CD4-positive, alpha-beta T cell treated with Interleukin-2 at 100 ng/mL for 4 hours (primary cell): ENCODE data around the gene COMP.
"Not testable (repeated sequence)": the region's sequence is repeated elsewhere in the genome, so short reads cannot be mapped to it uniquely, and the experiment has no call there.

ENCODE experiments used
- DNase-seq: peaks from one replicate; pipeline ENCODE4 v3.0.0-alpha.2; 2020; ENCODE audit warnings: low spot score

COMP gene

DNA sequence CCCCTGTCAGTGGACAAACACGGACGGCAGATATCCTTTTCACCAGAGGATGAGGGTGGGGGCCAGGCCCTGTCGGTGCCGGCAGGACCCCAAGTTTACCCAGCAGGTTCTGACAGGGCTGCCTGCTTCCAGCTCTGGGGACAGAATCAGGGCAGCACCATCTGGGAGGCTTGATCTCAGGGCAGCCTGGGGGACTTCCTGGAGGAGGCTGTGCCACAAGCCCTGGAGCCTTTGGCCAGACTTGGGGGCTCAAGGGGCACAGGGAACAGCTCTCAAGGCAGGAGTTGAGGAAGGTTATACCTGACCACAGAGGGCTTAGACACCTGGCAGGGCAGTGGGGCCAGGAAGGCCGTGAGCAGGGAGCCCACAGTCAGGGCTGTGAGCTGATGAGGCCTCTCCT is 45.2 kb downstream of the COMP start:
- DNase-seq = no peak

DNA sequence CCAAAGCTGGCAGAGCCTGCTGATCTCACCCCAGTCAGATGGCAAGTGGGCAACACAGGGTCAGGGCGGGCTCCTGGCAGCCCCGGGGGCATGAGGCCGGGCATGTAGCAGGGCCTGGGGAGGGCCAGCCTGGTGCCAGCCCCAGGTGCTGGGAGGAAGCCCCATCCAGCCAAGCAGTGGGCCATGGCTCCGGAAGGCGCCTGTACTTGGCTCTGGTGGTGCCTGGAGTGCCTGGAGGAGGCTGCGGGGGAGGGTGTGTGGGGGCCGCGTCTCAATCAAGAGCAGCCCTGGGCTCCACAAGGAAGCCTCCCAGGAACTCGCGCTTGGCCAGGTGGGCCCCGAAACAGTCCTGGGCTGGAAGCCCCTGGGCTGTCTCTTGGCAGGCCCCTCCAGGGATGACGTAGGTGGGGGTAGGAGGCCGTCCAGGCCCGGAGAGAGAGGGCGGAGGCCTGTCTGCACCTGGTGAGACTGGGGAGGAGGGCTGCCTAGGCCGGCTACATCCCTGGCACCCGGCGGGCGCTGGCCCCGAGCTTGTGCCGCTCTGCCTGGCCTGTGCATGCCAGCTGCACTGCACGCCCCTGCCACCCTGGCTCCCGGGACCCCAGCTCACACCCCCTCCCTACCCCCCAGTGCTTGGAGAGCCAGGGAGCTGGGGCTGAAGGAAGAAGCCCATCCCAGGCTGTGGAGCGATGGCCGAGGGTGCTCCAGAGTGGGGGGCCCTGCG is 45.9 kb downstream of the COMP start:
- DNase-seq = no peak

DNA sequence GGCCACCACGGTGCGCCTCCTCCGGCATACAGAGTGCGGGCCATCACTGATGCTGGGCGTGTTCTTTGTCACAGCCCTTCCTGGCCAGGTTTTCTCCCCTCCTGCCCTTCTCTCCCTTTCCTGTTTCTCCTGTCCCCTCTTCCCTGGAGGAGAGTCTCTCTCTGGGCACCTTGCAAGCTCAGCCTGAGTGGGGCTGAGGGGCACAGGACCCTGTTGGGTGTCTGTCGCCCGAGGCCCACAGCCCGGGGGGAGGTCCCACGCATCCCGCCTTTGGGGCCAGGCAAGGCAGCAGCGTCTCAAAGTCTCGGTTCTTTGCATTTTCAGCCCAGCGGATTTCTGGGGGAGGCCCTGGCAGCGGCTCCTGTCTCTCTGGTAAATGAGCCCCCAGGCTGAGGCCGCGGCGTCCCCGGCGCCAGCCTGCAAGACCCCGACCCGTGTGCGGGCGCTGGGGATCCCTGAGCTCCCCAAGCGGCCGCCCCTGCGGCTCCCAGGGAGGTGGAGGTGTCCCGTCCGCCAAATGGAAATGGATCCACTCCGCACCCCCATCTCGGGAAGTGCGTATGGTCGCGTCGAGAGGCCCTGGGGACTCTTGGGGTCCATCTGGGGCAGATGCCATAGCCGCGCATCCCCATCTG is 47.2 kb downstream of the COMP start:
- DNase-seq = no peak

DNA sequence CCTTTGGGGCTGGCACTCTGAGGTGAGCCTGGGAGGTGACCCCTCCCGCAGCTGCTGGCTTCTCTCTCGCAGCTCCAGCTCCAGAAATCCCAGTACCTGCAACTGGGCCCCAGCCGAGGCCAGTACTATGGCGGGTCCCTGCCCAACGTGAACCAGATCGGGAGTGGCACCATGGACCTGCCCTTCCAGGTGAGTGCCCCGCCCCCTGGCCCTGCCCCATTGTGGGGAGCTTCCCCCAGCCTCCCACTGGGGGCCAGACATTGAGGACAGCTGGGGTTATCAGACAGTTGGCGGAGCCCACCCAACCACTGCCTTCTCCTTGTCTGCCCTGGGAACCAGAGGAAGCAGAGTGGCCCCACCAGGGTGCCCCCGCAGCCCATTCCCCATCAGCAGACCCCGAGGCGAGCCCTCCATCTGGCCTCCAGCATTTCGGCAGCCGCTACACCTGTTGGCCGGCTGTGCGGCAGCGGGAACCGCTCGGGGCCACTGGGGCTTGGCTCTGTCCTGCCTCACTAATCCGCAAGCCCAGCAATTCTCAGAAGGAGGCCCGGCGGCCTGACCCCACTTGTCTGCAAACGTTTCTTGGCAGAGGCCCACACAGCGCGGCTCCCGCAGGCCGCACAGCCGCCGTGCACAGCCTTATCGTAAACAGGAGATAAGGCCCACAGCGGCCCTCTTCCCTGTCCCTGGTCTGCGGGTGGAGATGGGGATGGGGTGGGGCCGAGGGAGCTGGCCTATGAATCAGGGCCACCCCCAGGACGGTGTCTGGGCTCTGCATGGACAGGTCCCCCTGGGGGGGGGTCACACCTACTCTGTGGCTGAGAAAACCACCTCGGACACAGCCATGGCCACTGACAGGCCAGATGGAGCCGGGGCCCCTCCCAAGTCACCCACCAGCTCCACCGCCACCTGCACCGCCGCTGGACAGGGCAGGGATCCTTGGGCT is 48.0 kb downstream of the COMP start:
- no peak for DNase-seq

DNA sequence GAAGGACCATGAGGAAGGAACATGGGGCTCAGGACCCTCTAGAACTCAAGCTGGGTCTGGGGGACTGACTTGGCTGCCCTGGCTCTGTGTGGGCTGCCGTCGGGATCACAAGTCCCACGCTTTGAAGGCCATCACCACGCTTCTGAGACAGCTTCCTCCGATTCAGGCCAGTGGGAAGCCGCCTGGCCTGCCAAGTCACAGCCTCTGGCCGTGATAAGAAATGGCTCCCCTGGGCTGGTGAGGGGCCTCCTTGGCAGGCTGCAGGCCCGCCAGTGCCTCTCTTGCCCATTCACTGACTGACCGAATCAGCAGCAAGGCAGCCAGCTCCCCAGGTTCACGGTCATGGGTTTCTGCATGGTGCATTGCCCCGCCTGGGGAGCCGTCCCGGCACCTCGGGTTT is 48.8 kb downstream of the COMP start:
- DNase-seq = no peak

DNA sequence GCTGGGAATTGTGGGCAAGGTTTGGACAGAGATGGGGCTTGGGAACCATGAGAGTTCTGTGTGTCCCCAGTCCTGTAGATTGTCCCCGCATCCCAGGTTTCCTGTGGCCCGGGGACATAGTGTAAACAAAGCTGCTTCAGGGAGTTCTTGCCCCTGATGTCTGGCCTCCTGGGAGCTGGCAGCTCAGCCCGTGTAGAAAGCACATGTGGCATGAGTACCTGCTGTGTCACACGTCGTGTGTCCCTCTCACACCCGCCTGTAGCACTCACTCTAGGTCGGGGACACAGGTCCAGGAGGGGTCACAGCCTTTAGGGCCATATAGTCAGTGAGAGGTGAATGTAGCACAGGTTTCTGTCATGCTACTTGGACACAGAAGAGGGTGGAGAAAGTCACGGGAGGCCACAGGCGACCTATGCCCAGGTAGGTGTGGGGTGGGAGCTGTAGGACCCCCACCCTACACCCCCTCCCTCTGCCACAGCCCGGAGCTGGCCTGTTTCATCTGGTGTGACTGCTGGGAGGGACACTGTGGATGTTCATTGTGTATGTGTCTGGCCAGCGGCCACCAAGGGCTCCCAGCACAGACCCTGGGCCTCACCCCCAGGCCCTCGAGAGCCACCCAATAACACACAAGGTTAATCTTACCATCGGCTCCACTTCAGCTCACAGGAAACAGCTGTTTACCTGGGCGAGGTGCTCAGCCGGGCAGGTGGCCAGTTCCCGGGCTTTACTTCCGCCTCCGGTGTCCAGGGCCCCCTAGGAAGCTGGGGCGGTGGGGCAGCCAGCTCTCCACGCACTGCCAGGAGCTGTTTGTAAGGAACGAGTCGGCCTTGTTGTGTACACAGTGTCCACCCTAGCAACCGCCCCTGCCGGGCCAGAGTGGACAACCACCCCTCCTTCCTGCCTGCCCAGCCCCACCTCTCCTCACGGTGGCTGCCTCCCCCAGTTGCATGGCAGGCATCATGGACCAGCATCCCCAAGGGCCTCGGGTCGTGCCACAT is 49.7 kb downstream of the COMP start:
- no peak for DNase-seq

DNA sequence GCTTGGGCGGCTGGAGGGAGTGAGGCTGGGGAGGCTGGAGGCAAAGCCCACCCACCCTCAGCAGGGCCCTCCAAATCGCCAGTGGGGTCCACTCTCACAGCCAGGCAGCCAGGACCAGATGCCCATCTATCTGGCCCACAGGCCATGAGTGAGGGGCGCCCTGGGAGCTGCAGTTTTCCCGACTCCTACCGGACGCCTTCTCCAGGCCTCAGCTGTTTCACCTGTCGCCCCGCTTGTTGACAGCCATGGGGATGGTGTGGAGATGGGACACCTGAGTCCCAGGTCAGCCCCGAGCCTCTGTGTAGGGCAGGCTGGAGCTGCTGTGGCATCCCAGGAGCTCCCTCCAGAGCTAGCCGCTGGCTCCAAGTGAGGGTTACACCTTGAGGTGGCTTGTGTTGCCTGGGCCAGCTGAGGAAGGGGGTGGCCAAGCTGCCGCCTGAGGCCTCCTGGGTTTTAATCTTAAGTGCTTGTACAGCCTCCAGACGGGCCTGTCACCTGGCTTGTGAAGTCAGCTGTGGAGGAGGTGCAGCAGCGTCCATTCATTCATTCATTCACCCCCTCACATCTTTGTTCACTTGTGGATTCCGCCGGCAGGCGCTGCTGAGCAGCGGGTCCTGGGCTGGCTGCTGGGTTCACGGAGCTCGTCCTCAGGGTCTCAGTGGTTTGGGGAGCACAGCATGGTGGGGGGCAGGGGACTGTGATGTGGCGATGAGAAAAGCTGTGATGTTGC is 52.0 kb downstream of the COMP start:
- no peak for DNase-seq

DNA sequence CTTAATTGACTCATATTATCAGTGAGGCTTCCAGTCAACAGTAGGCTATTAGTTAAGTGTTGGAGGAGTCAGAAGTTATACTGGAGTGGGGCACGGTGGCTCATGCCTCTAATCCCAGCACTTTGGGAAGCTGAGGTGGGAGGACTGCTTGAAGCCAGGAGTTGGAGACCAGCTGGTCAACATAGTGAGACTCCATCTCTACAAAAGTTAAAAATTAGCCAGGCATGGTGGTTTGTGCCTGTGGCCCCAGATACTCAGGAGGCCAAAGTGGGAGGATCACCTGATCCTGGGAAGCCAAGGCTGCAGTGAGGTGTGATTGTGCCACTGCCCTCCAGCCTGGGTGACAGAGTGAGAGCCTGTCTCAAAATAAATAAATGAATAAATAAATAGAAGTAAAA is 53.2 kb downstream of the COMP start:
- DNase-seq = no peak

DNA sequence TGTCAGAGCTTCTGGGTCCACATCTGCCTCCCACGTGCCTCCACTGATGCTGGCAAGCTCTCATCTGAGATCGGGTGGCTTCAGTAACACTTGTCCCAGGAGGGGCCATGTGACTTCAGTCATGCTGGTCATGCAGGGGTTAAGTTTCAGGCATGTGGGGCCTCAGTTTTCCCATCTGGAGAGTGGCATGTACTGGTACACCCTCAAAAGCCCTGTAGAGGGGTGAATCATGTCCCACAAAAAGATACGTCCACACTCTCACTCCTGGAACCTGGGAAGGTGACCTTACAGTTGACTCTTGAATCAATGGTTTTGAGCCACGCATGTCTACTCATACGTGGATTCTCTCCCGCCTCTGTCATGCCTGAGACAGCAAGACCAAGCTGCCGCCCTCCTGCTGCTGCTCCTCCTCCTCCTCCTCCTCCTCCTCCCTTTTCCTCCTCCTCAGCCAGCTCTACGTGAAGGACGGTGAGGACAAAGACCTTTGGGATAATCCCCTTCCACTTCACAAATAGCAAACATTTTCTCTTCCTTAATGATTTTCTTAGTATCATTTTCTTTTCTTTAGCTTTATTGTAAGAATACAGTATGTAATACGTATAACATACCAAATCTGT is 53.7 kb downstream of the COMP start:
- DNase-seq = no peak

DNA sequence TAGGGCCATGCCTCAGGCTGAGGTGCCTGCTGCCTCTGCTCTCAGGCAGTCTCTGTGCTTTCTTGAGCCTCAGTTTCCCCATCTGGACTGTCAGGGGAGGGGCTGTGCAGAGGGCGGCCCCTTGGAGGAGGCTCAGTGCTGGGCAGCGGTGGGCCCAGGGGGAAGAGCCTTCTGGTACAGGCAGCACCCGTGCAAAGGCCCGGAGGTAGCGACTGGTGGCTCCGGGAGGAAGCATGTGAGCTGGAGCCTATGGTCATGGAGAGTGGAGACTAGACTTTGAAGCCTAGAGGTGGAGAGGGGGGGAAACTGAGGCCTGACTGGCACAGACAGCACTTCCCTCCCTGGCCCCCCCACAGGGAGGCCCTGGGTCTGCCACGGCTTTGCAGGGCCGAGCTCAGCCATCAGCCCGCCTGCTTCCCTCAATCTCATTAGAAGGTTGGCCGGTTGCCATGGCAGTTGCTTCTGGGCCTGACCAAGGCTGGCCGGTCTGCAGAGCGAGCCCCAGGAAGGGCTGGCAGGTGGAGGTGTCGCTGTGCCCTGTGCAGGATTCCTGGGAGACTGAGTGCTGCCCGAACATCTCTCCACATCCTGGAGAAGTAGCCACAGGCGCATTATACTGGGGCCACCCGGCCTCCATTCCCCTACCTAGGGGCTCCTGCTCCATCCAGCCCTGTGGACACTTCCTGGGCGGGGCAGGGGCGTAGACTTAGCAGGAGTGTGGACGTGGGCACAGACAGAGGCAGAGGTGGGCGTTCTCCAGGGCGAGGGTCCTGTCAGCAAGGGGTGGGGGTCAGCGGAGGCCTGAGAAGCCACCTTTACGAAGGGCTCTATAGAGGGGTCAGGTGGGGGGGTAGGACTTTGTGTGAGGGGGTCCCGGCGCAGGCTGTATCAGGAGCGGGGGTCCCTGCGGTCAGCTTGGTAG is 54.4 kb downstream of the COMP start:
- DNase-seq = no peak

DNA sequence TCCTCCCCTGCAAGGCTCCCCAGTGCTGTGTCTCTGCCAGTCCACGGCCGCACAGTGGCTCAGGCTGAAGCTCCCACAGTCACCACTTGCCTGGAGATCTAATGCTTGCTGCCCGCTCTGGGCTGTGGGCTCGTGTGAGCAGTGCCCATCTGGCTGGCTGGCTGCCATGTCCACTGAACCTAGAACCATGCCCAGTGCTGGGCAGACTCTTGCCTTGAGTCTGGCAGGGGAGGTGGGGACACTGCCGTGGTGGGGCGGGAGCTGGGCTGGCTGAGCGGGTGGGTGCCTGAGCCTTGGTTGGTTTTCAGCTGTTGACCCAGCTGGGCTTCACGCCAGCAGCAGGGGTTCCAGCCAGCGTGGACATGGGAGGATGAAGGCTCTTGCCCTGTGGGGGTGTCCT is 55.4 kb downstream of the COMP start:
- no peak for DNase-seq

DNA sequence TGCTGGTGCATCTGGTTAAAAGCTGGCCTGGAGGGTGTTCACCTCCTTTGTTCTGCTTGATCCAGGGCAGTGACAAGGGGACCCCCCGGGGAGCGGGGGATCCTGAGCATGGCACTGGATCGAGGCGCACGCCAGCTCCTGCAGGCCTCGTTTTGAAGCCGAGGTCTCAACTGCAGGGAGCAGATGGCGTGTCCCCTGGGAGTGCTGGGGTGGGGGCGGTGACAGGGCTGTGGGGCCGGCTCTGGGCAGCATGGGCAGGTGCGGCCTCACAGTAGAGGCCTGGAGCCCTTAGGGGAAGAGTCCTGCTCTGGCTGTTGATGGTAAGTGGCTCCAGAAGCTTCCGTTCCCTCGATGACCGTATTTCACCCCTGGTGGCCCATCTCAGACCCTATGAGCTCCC is 55.8 kb downstream of the COMP start:
- DNase-seq = no peak

DNA sequence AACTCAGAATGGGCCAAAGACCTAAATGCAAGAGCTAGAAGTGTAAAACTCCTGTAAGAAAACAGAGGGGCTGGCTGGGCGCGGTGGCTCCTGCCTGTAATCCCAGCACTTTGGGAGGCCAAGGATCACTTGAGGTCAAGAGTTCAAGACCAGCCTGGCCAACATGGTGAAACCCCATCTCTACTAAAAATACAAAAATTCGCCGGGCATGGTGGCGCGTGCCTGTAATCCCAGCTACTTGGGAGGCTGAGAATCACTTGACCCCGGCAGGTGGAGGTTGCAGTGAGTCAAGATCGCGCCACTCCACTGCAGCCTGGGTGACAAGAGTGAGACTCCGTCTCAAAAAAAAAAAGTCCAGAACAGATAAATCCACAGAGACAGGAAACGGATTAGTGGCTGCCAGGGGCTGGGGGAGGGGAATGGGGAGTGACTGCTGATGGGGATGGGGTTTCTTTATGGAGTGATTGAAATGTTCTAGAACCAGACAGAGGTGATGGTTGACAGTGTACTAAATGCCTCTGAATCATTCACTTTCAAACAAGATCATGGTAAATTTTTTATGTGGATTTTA is 57.3 kb downstream of the COMP start:
- DNase-seq = not testable (repeated sequence)

DNA sequence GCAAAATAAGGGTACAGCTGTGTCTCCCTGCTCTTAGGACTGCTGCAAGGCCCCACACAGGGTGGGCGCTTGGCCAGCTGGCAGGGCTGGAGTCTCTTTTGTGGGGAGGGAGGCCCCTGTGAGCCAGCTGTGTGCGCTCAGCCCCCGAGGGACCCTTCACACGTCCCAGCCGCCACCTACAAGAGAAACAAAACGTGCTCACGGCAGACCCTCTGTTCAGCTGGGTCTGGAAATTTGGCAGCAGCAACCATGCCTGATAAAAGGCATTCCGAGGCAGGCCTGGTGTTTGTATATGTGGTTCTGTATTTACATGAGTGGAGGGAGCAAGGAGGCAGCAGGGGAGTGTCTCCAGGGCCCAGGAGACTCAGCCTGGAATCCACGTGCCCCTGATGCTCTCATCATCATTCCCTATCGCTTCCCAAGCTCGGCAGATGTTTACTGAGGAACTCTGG is 57.9 kb downstream of the COMP start:
- DNase-seq = no peak
